Endothelial cell of umbilical vein (primary cell): ENCODE data around the gene DYNC2LI1.

Experiments
- CTCF ChIP-seq, 2 donors: IDR thresholded peaks; 1 replicate in 1 of 2; 2 replicates in 1 of 2; pipeline ENCODE4 v1.5.1; 2011; ENCODE audit warnings: low read length in 2 of 2, mild to moderate bottlenecking in 2 of 2, moderate library complexity in 2 of 2, control low read depth in 1 of 2, inconsistent platforms in 1 of 2, low read depth in 1 of 2; ENCODE audit not compliant: insufficient read depth in 1 of 2; ENCODE audit errors: extremely low read depth in 1 of 2
- EZH2 ChIP-seq: IDR thresholded peaks from 2 replicates; pipeline ENCODE4 v1.6.1; 2012; ENCODE audit warnings: borderline replicate concordance, low read depth, mild to moderate bottlenecking, moderate library complexity, low read length, inconsistent platforms; ENCODE audit not compliant: severe bottlenecking
- MAX ChIP-seq: IDR thresholded peaks from 2 replicates; pipeline ENCODE4 v1.6.1; 2011; ENCODE audit not compliant: insufficient read depth, insufficient read length
- MYC ChIP-seq: IDR thresholded peaks from one replicate; pipeline ENCODE4 v1.6.1; 2011; ENCODE audit warnings: mild to moderate bottlenecking, low read depth, low read length
- POLR2AphosphoS5 ChIP-seq: IDR thresholded peaks from 2 replicates; pipeline ENCODE4 v1.6.1; 2012; ENCODE audit warnings: low read depth, mild to moderate bottlenecking, control low read depth, low read length, moderate library complexity; ENCODE audit not compliant: insufficient read depth

- TF ChIP-seq POLR2AphosphoS5, result no peak
- TF ChIP-seq MAX, result no peak
- no peak for TF ChIP-seq CTCF (IDR thresholded peaks at IDR 0.05; ENCODE audit: extremely low read depth in 1 of 2, insufficient read depth in 1 of 2, low read depth in 1 of 2, low read length in 2 of 2)
- TF ChIP-seq EZH2, result no peak
- TF ChIP-seq MYC, result no peak
Observed at GRCh38 chr2:43810452-43810851, 36.6 kb downstream of the DYNC2LI1 start.
